OCI-M2 (cell line): ENCODE measurements around the gene SPPL2B.
"Not testable (repeated sequence)": the region's sequence is repeated elsewhere in the genome, so short reads cannot be mapped to it uniquely, and the experiment has no call there.

Experiments
- DNase-seq: peaks from one replicate; lab custom pipeline; 2025; ENCODE audit not compliant: unreplicated experiment; lab: John Stamatoyannopoulos, UW

The SPPL2B gene

DNA sequence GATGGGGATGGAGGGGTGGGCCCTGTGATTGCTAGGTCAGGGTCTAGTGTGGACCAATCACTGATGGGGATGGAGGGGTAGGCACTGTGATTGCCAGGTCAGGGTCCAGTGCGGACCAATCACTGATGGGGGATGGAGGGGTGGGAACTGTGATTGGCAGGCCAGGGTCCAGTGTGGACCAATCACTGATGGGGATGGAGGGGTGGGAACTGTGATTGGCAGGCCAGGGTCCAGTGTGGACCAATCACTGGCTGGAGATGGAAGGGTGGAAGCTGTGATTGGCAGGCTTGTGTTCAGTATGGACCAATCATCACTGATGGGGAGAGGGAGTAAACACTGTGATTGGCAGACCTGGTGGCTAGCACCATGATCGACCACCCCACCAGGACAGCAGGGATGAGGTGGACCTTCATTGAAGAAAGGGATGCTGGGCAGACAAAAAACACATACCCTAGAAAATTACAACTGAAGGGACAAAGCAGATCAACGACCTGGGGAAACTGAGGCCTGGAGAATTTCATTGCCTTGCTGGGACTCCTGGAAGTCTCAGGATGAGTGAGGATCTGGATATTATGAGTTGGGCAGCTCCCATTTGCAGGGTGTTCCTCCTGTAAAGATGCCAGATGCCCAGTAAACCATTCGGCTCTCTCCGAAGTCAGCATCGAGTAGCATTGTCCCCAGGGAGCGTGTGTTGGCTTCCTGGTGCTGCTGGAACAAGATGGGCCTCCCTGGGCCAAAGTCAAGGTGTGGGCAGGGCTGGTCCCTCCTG, 47.1 kb downstream of the SPPL2B start:
- DNase-seq, result no peak

DNA sequence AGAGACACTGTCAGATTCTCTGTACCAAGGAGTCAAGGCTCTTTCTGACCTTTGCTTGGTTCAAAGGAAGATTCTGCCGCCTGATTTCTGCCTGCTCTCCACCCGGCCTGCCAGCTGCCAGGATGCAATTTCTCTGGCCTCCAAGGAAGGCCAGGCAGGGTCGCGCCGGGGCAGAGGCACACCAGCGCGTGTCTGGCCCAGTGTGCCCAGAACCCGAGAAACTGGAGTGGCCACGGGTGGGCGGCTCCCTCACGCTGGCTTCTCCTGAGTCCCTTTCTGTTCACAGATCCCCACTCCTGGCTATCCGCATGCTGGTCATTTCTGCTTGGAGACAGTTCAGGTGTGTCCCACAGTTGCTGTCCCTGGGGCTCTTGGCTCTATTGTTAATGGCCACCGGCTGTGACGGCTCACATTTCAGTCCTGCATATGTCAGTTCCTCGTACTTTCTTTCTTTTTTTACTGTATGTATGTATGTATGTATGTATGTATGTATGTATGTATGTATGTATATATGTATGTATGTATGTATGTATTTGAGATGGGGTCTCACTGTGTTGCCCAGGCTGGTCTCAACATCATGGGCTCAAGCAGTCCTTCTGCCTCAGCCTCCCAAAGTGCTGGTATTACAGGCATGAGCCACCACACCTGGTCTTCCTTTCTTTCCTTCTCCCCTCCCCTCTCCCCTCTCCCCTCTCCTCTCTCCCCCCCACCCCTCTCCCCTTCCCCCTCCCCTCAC, 48.5 kb downstream of the SPPL2B start:
- no peak for DNase-seq

DNA sequence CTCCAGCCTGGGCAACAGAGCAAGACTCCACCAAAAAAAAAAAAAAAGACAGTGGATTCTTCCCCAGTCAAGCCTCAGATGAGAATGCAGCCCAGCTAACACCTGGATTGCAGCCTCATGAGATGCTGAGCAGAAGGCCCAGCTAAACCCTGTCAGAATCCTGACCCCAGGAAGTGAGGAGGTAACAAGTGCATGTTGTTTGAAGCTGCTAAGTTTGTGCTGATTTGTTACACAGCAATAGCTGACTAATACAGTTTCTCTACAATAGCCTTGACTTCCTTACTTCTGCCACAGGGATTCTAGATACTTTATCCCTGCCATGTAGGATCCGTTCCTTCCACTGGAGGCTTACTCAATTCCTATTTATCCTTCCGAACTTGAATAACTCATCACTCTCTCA, 52.1 kb downstream of the SPPL2B start:
- no peak for DNase-seq

DNA sequence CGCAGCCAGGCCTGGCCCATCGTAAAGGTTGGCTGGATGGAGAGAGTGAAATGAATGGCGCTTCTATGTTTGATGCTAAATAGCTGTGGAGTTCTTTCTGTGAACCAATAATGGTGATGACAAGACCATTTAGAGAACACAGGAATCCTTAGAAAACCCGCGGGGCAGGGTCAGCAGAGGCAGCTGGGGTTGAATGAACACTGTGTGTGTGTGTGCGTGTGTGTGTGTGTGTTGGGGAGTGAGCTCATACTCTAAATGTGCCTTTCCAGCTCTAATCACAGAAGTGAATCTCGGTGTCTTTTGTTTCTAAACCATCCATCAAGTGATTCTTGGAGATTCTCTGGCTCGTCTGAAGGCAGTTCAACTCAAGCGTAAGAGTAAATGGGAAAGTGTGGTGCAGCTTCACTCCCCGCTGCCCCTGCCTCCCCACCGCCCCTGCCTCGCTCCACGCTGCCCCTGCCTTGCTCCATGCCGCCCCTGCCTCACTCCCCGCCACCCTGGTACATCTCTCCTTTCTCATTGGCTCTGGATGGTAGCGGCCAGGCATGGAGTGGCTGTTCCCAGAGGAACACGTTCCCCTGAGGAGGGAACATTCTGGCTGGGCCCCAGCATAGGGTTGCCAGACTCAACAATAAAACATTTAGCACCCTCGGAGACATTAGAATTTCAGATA, 52.8 kb downstream of the SPPL2B start:
- DNase-seq, result no peak

DNA sequence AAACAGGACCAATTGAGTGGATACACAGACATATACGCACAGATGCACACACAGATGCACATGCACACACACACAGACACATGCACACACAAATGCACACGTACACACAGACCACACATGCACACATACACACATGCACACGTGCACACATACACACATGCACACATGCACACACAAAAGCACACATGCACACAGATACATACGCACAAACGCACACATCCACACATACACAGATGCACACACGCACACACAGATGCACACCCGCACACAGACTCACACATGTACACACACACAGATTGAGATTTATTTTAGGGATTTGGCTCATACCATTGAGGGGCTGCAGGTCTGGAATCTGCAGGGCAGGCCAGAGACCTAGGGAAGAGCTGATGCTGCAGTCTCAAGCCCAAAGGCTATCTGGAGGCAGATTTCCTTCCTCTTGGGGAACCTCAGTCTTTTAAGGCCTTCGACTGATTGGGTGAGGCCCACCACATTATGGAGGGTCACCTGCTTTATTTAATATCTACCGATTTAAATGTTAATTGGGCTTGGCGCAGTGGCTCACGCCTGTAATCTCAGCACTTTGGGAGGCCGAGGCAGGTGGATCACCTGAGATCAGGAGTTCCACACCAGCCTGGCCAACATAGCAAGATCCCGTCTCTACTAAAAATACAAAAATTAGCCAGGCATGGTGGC, 54.2 kb downstream of the SPPL2B start:
- DNase-seq, result no peak

DNA sequence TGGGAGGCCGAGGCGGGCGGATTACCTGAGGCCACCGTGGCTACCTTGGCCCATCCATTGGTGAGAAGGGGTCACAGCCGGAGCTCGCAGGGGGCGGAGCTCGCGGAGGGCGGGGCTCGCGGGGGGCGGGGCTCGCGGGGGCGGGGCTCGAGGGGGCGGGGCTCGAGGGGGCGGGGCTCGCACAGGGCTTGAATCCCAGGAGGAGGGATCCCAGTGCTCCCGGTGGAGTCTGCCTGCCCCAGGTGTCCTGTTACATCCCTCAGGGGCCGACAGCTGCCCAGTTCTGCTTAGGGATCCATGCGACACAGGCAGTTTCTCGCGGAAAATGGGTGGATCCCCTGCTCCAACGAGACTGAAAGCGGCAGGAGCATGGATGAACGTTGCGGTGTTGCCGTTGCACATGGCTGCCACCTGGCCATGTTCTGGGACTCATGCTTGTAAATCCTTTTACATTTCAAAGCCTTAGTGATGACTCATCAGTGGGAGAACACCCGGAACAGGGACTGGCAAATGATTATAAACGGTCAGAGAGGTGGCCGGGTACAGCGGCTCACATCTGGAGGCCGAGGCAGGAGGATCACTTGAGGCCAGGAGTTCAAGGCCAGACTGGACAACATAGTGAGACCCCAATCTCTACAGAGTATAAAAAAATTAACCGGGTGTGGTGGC, 56.7 kb downstream of the SPPL2B start:
- DNase-seq, result no peak

DNA sequence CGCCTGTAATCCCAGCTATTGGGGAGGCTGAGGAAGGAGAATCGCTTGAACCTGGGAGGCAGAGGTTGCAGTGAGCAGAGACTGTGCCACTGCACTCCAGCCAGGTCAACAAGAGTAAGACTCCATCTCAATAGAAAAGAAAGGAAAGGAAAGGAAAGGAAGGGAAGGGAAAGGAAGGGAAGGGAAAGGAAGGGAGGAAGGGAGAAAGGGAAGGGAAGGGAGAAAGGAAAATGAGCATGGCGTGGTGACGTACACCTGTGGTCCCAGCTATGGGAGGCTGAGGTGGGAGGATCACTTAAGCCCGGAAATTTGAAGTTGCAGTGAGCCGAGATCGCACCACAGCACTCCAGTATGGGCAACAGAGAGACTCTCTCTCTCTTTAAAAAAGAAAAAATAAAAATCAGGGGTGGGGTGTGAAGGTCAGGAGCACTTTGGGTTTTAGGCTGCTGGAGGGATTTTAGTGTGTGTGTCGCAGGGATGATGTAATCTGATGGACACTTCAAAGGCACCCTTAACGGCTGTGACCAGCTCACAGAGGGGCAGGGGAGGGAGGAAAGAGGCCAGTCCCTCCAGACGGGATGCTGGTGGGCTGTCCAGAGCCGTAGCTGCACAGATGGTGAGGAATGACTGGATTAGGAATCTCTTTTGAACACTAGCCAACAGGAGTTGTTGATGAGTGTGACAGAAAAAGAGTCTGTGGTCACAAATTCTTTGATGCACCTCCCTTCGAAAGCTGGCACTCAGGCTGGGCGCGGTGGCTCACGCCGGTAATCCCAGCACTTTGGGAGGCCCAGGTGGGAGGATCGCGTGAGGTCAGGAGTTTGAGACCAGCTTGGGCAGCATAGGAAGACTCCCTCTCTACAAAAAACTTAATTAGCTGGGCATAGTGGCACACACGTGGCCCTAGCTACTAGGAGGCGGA, 59.1 kb downstream of the SPPL2B start:
- DNase-seq, result no peak

DNA sequence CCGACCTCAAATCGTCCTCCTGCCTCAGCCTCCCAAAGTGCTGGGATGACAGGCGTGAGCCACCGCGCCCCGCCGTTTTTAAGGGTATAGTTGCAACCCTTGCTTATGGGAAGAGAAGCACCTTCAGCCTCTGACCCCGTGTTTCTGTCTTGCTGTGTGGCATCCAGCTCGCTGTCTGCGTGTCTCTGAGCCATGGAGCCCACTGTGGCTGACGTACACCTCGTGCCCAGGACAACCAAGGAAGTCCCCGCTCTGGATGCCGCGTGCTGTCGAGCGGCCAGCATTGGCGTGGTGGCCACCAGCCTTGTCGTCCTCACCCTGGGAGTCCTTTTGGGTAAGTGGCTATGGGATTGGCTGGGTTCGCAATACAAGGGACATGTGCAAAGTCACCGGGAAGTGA, 61.1 kb downstream of the SPPL2B start:
- DNase-seq, result no peak

DNA sequence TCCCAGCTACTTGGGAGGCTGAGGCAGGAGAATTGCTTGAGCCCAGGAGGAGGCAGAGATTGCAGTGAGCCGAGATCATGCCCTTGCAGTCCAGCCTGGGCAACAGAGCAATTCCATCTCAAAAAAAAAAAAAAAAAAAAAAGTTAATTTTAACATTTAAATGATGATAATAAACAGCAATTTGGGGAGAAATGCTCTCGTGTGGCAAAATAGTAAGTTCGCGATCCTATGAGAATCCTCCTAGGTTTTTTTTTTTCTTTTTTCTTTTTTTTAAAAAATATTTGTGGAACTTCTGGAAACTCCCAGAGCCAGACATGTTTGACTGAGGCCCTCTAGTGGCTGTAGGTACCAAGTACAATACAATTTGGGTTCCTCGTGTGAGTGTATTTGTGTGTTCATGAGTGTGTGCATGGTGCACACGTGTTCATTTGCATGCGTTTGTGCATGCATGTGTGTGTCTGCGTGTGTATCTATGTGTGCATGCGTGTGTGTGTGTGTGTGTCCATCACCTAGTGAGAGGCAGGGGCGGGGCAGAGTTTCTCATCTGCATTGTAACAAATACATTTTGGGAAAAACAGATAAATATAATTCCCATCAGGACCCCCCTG, 62.7 kb downstream of the SPPL2B start:
- DNase-seq, result no peak

DNA sequence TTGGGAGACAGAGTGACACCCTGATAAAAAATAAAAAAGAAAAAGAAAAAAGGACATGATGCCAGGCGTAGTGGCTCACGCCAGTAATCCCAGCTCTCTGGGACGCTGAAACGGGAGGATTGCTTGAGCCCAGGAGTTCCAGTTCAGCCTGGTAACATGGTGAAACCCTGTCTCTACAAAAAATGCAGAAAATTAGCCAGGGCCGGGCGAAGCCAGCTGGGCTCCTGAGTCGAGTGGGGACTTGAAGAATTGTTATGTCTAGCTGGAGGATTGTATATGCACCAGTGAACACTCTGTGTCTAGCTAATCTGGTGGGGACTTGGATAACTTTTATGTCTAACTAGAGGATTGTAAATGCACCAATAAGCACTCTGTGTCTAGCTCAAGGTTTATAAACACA, 63.9 kb downstream of the SPPL2B start:
- no peak for DNase-seq

DNA sequence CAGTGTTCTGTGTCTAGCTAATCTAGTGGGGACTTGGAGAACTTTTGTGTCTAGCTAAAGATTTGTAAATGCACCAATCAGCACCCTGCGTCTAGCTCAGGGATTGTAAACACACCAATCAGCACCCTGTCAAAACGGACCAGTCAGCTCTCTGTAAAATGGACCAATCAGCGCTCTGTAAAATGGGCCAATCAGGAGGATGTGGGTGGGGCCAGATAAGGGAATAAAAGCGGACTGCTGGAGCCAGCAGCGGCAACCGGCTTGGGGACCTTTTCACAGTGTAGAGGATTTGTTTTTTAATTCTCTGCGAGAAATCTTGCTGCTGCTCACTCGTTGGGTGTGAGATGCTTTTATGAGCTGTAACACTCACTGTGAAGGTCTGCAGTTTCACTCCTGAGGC, 64.4 kb downstream of the SPPL2B start:
- not testable (repeated sequence) for DNase-seq

DNA sequence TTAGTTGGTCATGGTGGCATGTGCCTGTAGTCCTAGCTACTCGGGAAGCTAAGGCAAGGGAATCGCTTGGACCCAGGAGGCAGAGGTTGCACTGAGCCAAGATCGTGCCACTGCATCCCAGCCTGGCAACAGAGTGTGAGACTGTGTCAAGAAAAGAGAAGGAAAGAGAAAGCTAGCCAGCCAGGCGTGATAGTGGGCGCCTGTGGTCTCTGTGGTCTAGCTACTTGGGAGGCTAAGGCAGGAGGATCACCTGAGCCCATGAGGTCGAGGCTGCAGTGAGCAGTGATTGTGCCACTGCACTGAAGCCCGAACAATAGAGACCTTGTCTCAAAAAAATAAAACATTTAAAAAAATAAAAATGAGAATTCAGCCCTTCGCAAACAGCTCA, 65.6 kb downstream of the SPPL2B start:
- DNase-seq, result no peak

DNA sequence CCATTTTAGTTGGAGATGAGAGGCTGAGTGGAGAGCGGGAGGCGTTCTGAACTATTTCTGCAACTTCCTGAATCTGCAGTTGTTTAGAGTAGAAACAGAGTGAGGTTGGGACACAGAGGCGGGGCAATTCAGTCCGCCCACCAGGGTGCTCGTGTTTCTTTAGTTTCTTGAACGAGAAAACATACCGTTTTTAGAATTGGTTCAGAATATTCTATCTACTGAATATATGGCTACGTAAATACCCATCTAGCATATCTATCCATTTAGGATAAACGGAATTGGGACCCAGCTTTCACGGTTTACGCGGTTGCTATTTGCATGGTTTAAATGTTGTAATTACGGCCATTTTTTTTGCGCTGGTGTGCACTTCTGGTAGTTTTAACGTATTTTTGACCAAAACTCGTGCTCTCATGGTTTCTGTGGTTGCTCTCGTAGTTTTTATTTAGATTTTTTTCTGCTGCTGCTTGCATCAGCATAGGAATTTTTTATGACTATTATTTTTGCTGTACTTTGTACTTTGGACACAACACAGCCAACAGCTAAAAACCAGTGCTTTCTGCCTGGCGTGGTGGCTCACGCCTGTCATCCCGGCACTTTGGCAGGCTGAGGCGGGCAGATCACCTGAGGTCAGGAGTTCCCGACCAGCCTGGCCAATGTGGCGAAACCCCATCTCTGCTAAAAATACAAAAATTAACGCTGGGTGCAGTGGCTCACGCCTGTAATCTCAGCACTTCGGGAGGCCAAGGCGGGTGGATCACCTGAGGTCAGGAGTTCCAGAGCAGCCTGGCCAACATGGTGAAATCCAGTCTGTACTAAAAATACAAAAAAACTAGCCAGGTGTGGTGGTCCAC, 66.2 kb downstream of the SPPL2B start:
- DNase-seq, result no peak

DNA sequence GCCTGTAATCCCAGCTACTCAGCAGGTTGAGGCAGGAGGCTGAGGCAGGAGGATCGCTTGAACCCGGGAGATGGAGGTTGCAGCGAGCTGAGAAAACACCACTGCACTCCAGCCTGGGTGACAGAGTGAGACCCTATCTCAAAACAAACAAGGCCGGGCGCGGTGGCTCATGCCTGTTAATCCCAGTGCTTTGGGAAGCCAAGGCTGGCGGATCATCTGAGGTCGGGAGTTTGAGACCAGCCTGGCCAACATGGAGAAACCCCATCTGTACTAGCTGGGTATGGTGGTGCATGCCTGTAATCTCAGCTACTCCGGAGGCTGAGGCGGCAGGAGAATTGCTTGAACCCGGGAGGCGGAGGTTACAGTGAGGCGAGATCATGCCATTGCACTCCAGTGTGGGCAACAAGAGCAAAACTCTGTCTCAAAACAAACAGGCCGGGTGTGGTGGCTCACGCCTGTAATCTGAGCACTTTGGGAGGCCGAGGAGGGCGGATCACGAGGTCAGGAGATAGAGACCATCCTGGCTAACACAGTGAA, 66.9 kb downstream of the SPPL2B start:
- not testable (repeated sequence) for DNase-seq

DNA sequence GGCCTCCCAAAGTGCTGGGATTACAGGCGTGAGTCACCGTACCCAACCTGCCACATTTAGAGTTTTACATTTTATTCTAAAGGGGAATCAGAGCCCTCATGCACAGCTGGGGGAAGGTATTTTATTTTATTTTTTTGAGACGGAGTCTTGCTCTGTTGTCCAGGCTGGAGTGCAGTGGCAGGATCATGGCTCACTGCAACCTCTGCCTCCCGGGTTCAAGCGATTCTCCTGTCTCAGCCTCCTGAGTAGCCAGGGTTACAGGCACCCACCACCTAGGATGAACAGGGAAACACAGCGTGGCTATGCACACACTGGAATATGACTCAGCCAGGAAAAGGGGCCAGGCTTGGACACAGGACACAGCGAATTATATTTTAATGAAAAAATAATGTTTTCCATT, 68.7 kb downstream of the SPPL2B start:
- not testable (repeated sequence) for DNase-seq

DNA sequence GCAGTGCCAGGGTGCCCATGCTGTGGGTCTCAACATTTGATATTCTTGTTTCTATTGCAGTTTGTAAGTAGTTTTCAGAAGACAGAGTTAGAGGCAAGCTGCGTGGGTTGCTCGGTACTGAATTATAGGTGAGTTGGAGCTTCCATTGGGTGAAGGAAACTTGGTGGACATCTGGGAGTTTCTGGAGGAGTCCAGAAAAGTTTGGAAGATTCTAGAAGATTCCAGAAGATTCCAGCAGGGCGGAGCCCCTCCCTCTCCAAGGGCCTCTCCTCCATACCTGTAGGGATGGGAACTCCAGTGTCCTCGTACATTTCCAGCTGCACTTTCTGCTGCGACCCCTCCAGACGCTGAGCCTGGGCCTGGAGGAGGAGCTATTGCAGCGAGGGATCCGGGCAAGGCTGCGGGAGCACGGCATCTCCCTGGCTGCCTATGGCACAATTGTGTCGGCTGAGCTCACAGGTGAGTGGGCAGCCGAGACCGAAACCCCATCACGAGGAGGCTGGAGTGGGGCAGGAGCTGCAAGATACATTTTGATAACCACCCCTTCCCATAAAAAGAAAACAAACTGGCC, 70.3 kb downstream of the SPPL2B start:
- no peak for DNase-seq

DNA sequence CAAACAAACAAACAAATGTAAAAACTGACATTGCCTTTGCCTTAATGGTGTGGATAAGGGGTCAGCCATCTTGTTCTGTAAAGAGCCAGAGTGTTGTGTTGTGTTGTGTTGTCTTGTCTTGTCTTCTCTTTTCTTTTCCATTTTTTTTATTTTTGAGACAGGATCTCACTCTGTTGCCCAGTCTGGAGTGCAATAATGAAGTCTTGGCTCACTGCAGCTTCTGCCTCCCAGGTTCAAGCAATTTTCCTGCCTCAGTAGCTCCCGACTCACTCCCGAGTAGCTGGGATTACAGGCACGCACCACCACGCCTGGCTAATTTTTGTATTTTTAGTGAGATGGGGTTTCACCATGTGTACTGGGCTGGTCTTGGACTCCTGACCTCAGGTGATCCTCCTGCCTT, 71.1 kb downstream of the SPPL2B start:
- DNase-seq, result no peak
